ENCODE results near the gene MMP24OS.

MMP24OS gene

DNA sequence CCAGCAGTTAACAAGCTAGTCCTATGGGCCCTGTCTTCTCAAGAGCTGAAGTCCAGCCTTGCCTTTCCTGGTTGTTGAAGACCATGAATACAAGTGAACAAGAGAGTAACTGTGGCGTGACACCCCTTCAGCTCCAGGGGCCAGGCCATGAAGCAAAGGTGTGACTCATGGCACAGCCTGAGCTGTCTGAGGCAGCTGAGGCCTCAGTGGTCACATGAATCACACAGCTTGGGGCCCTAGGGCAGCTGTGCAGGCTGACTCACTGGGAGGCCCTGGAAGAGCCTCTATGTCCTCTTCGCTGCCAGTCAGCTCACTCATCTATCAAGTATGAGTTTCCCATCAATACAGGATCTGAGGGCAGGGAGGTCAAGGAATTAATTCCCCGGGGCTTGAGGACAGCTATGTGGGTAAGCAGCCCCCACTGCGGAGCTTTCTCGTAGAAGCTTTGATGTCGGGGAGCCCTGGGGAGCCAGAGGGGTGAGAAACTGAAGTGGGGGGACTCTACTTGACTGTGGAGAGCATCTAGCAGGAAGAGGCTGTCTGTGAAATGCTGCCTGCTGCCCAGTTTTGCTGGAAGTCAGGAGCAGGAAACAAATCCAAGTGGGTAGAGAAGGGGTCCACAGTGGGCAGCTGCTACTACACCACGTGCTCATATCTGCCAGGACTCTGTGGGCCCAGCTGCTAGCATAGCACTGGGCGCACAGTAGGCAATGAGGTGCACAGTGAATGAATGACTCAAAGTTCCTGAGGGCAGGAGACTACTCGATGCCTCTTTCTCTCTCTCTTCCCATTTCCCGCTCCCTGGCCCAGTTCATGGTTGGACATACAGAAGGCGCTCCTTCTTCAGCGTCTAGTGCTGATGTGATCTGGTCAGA is 28.0 kb upstream of the MMP24OS start:
- peak; percentile 42 to 83 for DNase-seq

GRCh38 chr20:35304956-35305355 is 27.0 kb upstream of the MMP24OS start:
- DNase-seq = no peak

- DNase-seq = peak; percentile 51 to 89
Measured at GRCh38 chr20:35303735-35304491, 26.0 kb upstream of the MMP24OS start.

- DNase-seq = no peak
Measured at GRCh38 chr20:35303382-35303734, 25.4 kb upstream of the MMP24OS start.

DNA sequence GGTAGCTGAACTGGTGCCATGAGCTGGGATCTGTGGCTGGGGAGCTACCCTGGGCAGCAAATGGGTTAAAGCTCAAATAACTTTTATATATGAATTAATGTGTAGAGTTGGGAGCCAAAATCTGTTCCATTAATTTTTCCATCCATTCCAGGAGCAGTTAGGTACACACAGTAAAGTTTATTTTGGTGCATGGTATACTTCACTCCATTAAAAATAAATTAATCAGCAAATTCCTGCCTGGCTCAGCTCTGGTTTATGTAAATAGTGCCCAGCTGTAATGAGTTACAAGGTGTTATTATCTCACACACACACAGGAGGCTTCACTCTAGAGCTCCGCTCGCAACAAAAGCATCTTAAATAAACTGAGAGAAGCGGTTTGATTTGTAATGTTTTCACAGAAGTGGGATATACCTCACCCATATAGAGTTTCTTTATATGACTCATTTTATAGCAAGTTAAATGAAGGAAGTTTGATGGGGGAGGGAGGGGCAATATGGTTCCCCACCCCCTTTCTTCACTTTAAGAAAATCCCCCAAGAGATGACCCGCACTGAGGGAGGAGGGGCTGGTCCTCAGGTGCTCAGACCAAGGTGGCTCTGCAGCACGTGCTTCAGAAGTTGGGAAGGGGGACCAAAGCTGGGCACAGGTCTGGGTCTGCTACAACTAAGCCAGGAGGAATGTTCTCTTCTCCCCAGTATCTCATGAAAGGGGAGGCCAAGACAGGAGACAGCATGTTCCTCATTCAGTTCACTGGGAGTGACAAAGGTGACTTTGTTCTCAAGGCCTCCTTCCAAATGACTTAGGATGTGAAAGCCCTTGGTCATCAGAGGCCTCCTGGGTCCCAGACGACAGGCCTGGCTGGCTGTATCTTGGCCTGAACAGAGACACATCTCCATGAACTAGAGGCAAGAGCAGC is 24.8 kb upstream of the MMP24OS start:
- no peak for DNase-seq

GRCh38 chr20:35301426-35301825 is 23.5 kb upstream of the MMP24OS start:
- DNase-seq = no peak

DNA sequence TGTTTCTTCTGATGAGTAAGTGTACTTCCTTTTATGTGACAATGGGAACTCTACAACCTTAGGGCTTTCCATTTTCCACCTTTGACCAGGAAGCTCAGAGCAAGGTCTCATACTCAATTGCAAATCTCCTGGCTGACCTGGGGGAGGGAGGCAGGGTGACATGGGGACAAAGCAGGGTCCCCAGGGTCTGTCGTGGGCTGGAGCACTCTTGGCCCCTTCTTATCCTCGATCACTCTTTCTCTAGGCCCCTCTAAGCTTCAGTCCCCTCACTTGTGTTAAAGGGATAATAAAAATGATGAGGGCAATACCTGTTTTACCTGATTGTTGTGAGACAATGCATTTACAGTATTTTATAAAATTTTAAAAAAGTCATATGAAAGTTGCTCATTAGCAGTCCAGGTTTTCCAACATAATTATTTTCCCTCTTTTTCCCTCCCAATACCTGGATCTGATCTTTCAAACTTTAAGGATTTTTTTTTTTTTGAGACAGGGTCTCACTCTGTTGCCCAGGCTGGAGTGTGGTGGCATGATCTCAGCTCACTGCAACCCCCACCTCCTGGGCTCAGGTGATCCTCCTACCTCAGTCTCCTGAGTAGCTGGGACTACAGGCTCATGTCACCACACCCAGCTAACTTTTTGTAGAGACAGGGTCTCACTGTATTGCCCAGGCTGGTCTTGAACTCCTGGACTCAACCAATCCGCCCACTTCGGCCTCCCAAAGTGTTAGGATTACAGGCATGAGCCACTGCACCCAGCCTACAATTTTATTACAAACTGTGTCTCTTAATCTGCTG is 22.7 kb upstream of the MMP24OS start:
- no peak for DNase-seq

GRCh38 chr20:35299780-35300179 is 21.9 kb upstream of the MMP24OS start:
- no peak for DNase-seq

GRCh38 chr20:35298264-35298663 is 20.3 kb upstream of the MMP24OS start:
- DNase-seq = no peak

DNA sequence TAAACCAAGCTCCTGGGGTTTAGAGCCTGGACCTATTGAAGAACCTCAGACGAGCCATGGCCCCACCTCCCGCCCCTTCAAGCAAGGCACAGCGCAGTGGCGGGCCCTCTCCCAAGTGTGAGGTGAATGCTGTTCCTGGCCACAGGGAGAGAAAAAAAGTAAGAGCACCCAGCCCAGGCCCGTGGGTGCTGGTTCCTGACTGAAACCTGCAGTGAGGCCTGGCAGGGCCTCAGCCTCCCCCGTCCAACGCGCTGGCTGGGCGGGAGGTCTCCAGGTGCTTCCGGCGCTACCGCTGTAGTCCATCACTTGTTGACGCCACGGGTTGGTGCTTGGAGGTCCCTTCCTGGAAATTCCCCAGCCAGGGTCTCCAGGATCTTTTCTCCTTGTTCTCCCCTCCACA is 19.8 kb upstream of the MMP24OS start:
- no peak for DNase-seq

DNA sequence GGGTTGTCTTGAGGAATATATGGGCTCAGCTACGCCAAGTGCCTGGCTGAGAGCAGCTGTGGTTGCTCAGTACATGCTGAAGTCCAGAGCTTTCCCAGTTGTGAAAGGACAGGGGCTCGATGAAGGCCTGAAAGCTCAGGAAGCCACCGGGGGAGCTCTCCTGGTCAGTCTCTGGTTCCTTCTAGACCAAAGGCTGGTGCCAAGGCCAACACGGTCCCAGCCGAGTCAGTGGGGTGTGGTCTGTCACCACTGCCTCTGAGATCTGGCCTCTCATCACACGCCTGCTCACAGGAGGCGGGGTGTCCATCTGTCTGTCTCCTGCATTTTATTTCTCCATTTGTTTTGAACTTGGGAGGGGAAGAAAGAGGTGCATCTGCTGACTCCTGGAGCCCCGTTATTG is 19.2 kb upstream of the MMP24OS start:
- DNase-seq = no peak

DNA sequence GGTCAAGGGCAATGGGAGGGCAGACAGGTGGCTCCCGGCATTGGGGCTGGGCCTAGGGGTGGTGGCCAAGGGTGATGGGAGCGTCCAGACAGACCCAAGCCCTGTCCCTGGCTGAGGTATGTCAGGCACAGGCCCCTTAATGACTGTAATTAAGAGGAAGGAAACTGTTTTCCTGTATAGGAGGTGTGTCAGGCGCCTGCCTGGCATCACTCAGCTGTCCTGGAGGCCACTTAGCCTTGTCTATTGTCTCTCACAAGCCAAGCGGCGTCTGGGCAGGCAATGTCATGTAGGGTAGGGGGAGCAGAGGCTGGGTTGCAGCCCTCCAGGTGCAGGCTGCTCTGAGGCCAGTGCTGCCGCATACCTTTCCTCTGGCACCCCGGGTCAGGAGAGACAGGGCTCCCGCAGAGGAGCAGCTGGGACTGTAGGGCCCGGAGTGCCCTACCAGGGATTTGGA is 18.2 kb upstream of the MMP24OS start:
- DNase-seq = no peak

DNA sequence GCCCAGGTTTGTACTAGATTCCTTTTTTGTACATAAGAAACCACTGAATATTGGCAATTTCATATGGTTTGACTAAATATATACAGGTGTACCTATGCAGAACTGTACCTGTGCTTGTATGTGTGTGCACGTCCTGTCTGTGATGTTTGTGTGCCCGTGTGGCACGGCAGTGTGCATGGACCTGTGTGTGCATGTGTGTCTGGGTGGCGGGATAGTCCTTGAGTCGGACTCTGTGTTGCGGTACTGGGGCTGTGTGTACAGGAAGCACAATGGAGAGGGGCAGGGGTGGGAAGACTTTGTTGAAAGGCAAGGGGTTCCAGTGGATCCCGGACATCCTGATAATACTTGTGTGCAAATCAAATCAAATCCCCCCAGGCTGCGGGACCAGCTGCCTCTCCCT is 17.8 kb upstream of the MMP24OS start:
- no peak for DNase-seq

DNA sequence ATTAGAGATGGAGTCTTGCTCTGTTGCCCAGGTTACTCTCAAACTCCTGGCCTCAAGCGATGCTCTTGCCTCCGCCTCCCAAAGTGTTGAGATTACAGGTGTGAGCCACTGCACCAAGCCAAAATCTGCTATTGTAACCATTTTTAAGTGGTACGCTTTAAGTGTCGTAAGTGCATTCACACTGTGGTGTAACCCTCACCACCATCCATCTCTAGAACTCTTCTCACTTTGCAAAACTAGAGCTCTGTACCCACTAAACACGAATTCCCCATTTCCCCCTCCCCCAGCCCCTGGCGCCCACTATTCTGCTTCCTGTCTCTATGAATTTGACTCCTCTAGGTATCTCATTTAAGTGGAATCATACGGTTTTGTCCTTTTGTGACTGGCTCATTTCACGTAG is 17.1 kb upstream of the MMP24OS start:
- no peak for DNase-seq

DNA sequence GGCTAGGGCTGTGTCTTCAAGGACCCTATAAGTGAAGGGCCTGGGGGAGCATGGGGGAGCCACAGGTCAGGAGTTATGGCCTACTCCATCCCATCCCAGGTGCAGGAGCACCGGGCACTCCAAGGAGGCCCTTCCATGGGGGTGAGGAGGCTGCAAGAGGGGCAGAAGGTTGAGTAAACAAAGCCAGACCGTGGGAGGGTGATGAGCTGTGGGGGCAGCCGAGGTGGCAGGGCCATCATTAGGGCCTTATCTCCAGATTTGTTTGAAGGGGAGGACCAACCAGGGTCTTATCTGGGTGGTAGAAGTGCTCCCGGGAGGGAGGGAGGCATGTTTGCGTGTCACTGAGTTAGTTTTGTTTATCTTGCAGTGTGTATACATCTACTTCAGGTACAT is 16.4 kb upstream of the MMP24OS start:
- no peak for DNase-seq

DNA sequence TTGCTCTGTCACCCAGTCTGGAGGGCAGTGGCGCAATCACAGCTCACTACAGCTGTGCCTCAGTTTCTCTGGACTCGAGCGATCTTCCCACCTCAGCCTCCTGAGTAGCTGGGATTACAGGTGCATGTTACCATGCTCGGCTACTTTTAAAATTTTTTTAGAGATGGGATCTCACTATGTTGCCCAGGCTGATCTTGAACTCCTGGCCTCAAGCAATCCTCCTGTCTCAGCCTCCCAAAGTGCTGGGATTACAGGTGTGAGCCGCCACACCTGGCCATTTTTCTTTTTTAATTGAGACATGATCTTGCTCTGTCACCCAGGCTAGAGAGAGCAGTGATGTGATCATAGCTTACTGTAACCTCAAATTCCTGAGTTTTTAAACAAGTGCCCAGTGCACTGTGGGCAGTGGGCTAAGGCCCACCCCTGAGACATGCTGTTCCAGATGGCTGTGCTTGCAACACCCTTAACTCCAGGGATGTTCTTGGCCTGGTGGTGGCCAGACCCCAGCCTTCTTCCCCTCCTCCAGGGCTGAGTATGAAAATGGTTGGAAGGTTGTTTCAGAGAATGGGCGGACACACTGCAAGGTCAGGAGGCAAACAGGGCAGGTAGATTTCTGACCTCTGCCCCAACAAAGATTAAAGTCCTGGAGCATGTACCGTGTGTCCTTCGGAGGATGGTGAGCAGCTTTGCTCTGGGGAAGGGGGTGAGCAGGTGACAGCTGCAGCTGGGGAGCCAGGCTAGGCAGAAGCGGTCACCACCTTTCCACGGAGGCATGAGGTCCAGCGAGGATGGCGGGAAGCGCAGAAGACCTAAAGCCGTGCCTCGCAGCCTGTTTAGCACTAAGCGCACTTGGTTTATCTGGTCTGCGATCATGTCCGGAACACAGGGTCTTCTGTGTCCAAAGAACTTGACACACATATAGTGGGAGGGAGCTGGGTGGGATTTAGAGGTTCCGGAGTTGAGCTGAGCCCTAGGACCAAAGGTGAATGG is 15.7 kb upstream of the MMP24OS start:
- DNase-seq = no peak

- DNase-seq = no peak
Measured at GRCh38 chr20:35292504-35293285, 14.8 kb upstream of the MMP24OS start.

- no peak for DNase-seq
Measured at GRCh38 chr20:35291654-35292503, 14.0 kb upstream of the MMP24OS start, which contains the start of gene FAM83C. Gene FAM83C, minus strand, starts transcription at chr20:35292425. Its CDS starts 121 bp downstream, at chr20:35292304.

DNA sequence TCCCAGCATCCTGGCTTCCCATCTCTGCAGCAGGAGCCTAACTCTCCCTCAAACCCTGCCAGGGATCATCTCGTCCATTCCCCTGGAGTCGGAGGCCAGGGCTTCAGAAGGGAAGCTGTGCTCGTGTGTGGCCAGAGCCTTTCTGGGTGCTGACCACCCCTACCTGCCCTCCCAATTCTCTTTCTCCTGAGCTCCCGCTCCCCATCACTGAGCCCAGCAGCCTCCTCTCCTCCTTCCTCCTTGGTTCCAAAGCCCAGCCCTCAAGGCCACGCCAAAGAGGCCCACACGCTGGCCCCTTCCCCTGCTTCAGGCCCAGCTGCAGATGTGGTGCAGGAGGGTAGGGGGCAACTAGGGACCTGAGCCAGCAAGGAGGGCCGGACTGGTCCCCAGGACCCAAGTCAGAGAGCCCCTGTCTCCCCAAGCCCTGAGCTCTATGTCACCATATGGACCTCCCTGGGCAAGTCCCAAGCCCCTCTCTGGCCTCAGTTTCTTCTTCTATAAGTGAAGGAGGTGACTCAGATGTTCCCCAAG is 13.0 kb upstream of the MMP24OS start:
- no peak for DNase-seq

Measured in inflammatory macrophage treated with lipopolysaccharide for 1 hour (primary cell).